Panc1 (cell line): ENCODE results near the gene AHI1. TPM values are rescaled to one million over a fixed set of nuclear protein-coding genes. Genes with fewer than 3 reads are reported as not detected.
"Not testable (repeated sequence)": the region's sequence is repeated elsewhere in the genome, so short reads cannot be mapped to it uniquely, and the experiment has no call there.

Source experiments
- ATAC-seq: fragments of 200-7000 bp; cut with Tn5 transposase; 2 replicates; pipeline ENCODE4 v1.9.1; 2020; ENCODE audit warnings: mild to moderate bottlenecking, moderate library complexity
- BruUV-seq: library from RNA; stranded (reverse); fragments of 400-500 nt; replicated peaks from 2 replicates; lab custom pipeline; 2021; lab: Mats Ljungman, UMichigan
- CTCF ChIA-PET: fragments of 300-600 bp; sonication (Branson Sonifier 250); formaldehyde crosslinking; loops from one replicate; lab custom pipeline; 2022; ENCODE audit warnings: antibody characterized with exemption; lab: Charles Lee
- POLR2A ChIA-PET: fragments of 300-600 bp; sonication (Branson Sonifier 250); formaldehyde crosslinking; loops from one replicate; lab custom pipeline; 2022; ENCODE audit warnings: antibody characterized with exemption; lab: Charles Lee
- DNase-seq: peaks from one replicate; pipeline ENCODE4 v3.0.0-alpha.2; 2010; ENCODE audit warnings: low read depth, low spot score
- H3K27ac ChIP-seq: 2 replicates; pipeline ENCODE4 v1.5.1; 2011; ENCODE audit warnings: mild to moderate bottlenecking, low read length, inconsistent platforms
- H3K27me3 ChIP-seq: fragments of 200-500 bp; sonication (Bioruptor generic); 2 replicates; pipeline ENCODE4 v1.6.0; 2014; ENCODE audit warnings: low read length, inconsistent platforms; ENCODE audit not compliant: control insufficient read depth, insufficient read depth
- H3K36me3 ChIP-seq: fragments of 200-500 bp; sonication (Bioruptor generic); 2 replicates; pipeline ENCODE4 v1.5.1; 2014; ENCODE audit warnings: inconsistent platforms, mild to moderate bottlenecking, low read length, moderate library complexity; ENCODE audit not compliant: control insufficient read depth, insufficient read depth
- H3K4me1 ChIP-seq: 2 replicates; pipeline ENCODE4 v1.5.1; 2011; ENCODE audit warnings: inconsistent platforms, mild to moderate bottlenecking, low read length, moderate library complexity; ENCODE audit not compliant: control insufficient read depth, insufficient read depth
- H3K4me3 ChIP-seq, 2 experiments: 2 replicates each; pipeline ENCODE4 v1.5.1; 2011 to 2012; ENCODE audit warnings: low read depth in 2 of 2, low read length in 2 of 2, mild to moderate bottlenecking in 2 of 2, inconsistent platforms in 1 of 2, moderate library complexity in 1 of 2
- H3K9me3 ChIP-seq: fragments of 200-500 bp; sonication (Bioruptor generic); 2 replicates; pipeline ENCODE4 v1.5.1; 2014; ENCODE audit warnings: low read depth, mild to moderate bottlenecking, inconsistent platforms, low read length, moderate library complexity; ENCODE audit not compliant: control insufficient read depth, insufficient read depth
- CTCF ChIP-seq: fragments of 450-650 bp; IDR thresholded peaks from 2 replicates; pipeline ENCODE4 v1.5.1; 2017; ENCODE audit warnings: mild to moderate bottlenecking
- POLR2AphosphoS5 ChIP-seq: IDR thresholded peaks from 2 replicates; pipeline ENCODE4 v1.6.1; 2012; ENCODE audit warnings: mild to moderate bottlenecking, low read depth, low read length, moderate library complexity
- REST ChIP-seq, 2 experiments: IDR thresholded peaks; 2 replicates each; pipeline ENCODE4 v1.6.1; 2011 to 2012; ENCODE audit warnings: low read depth in 2 of 2, control low read depth in 1 of 2, low read length in 1 of 2, mild to moderate bottlenecking in 1 of 2, moderate library complexity in 1 of 2; ENCODE audit not compliant: insufficient read depth in 1 of 2
- SIN3A ChIP-seq: IDR thresholded peaks from 2 replicates; pipeline ENCODE4 v1.6.1; 2012; ENCODE audit warnings: low read depth, mild to moderate bottlenecking, low read length, moderate library complexity, borderline replicate concordance; ENCODE audit not compliant: insufficient read depth
- TCF7L2 ChIP-seq: IDR thresholded peaks from 2 replicates; pipeline ENCODE4 v1.6.1; 2011; ENCODE audit warnings: mild to moderate bottlenecking, low read depth, low read length, inconsistent platforms
- in situ Hi-C: cut with HindIII; loops from 2 replicates; pipeline ENCODE4 v1.10.0; 2016; ENCODE audit warnings: low sequenced_read_pairs, low pct_unique_long_range_greater_than_20kb
- intact Hi-C: fragments of 100-400 bp; cut with micrococcal nuclease; formaldehyde crosslinking; loops from one replicate; pipeline ENCODE4 v1.10.0; 2022; ENCODE audit not compliant: unreplicated experiment
- total RNA-seq: library from RNA; stranded (reverse); gene quantifications from one replicate; pipeline ENCODE4 v1.2.1, GENCODE V29; 2021; ENCODE audit not compliant: unreplicated experiment

Gene AHI1
- total RNA-seq, 1 experiment from 2014 or later = 22.3 TPM

GRCh38 chr6:135347887-135348286 lies 149.7 kb downstream of the AHI1 start:
- TF ChIP-seq SIN3A = no peak
- no peak for TF ChIP-seq CTCF
- no peak for TF ChIP-seq POLR2AphosphoS5
- no peak for DNase-seq
- BruUV-seq = no TSS peak
- CTCF ChIA-PET = no interaction called here
- H3K36me3 ChIP-seq = no peaks in the 10 kb centered on the region
- no peaks in the 10 kb centered on the region for H3K27me3 ChIP-seq
- no peaks in the 10 kb centered on the region for H3K4me1 ChIP-seq
- H3K4me3 ChIP-seq = no peak overlapping the region
- in situ Hi-C loops (no loop called here), intact Hi-C loops (no loop called here)
- no peaks in the 10 kb centered on the region for H3K9me3 ChIP-seq
- no peak overlapping the region for H3K27ac ChIP-seq
- ATAC-seq = no peak
- POLR2A ChIA-PET = no interaction called here

GRCh38 chr6:135346747-135347146 lies 150.8 kb downstream of the AHI1 start:
- Histone ChIP-seq H3K27ac (no peak overlapping the region), H3K4me3 (no peak overlapping the region)
- CTCF ChIA-PET = no interaction called here

GRCh38 chr6:135344526-135344925 lies 153.0 kb downstream of the AHI1 start:
- no TSS peak for BruUV-seq
- ChIA-PET POLR2A (interaction anchor here (0.6 kb wide), 1 partner anchor 1618 kb away, joined by 3 read pairs; no protein-coding TSS in a partner anchor), CTCF (no interaction called here)
- TF ChIP-seq POLR2AphosphoS5 (no peak), CTCF (no peak), SIN3A (no peak), TCF7L2 (no peak), REST (IDR thresholded peaks at IDR 0.05; ENCODE audit: insufficient read depth in 1 of 2, low read depth in 2 of 2, low read length in 1 of 2) (no peak)
- DNase-seq = no peak
- H3K36me3 ChIP-seq = no peaks in the 10 kb centered on the region
- H3K9me3 ChIP-seq = no peaks in the 10 kb centered on the region
- no peak for ATAC-seq
- no peaks in the 10 kb centered on the region for H3K27me3 ChIP-seq
- in situ Hi-C loops (no loop called here), intact Hi-C loops (no loop called here)
- no peaks in the 10 kb centered on the region for H3K4me1 ChIP-seq
- H3K4me3 ChIP-seq = no peak overlapping the region
- H3K27ac ChIP-seq = no peak overlapping the region

More at GRCh38 chr6:135346747-135347146, 150.8 kb downstream of the AHI1 start:
- POLR2A ChIA-PET = no interaction called here
- Histone ChIP-seq H3K4me1 (no peaks in the 10 kb centered on the region), H3K36me3 (no peaks in the 10 kb centered on the region), H3K27me3 (no peaks in the 10 kb centered on the region), H3K9me3 (no peaks in the 10 kb centered on the region)
- no peak for DNase-seq
- in situ Hi-C loops (no loop called here), intact Hi-C loops (no loop called here)
- no TSS peak for BruUV-seq
- no peak for ATAC-seq
- TF ChIP-seq POLR2AphosphoS5 = no peak

GRCh38 chr6:135339920-135340319 lies 157.6 kb downstream of the AHI1 start:
- H3K36me3 ChIP-seq, intact Hi-C loops, H3K4me3 ChIP-seq, ATAC-seq, H3K4me1 ChIP-seq, H3K27me3 ChIP-seq, in situ Hi-C loops, H3K9me3 ChIP-seq, CTCF ChIA-PET, DNase-seq, H3K27ac ChIP-seq, POLR2A ChIA-PET, BruUV-seq: not testable (repeated sequence)
